Kidney (tissue), 14 donors: Measurements from ENCODE around the gene DHX16. TPM values are rescaled to one million over a fixed set of nuclear protein-coding genes. Genes with fewer than 3 reads are reported as not detected.
A peak's percentile ranks its signal among the peaks of the same experiment; 100 is the strongest.

Source experiments
- DNase-seq, 5 donors: peaks; one replicate each; pipeline ENCODE4 v3.0.0-alpha.2; 2013 to 2020
- FAIRE-seq: peaks from 2 replicates; lab custom pipeline; 2012; peaks lifted over from hg19 to GRCh38; lab: Jason Lieb, UNC
- H3K27ac ChIP-seq, 2 donors: one replicate each; pipeline ENCODE4 v1.7.0; 2013; ENCODE audit warnings: low read depth in 2 of 2, low read length in 2 of 2, inconsistent platforms in 1 of 2
- H3K27me3 ChIP-seq: one replicate; pipeline ENCODE4 v1.7.1; 2013; ENCODE audit warnings: low read length, inconsistent platforms; ENCODE audit not compliant: control insufficient read depth, insufficient read depth
- H3K36me3 ChIP-seq, 3 donors: one replicate each; pipeline versions ENCODE4 v1.7.0 to v1.7.1; 2013; ENCODE audit warnings: low read length in 3 of 3, control low read depth in 1 of 3, inconsistent platforms in 1 of 3; ENCODE audit not compliant: insufficient read depth in 3 of 3, control insufficient read depth in 2 of 3
- H3K4me1 ChIP-seq, 3 donors: one replicate each; pipeline versions ENCODE4 v1.7.0 to v1.7.1; 2013; ENCODE audit warnings: low read length in 3 of 3, inconsistent platforms in 1 of 3, low read depth in 1 of 3; ENCODE audit not compliant: control insufficient read depth in 2 of 3, insufficient read depth in 2 of 3
- H3K4me3 ChIP-seq, 3 donors: one replicate each; pipeline versions ENCODE4 v1.7.0 to v1.8.1; 2013; ENCODE audit warnings: low read length in 3 of 3, control low read depth in 1 of 3, inconsistent platforms in 1 of 3
- H3K9ac ChIP-seq, 3 donors: one replicate each; pipeline versions ENCODE4 v1.7.0 to v1.7.1; 2013; ENCODE audit warnings: low read length in 3 of 3, control low read depth in 1 of 3, inconsistent platforms in 1 of 3
- H3K9me3 ChIP-seq, 3 donors: one replicate each; pipeline versions ENCODE4 v1.7.0 to v1.7.1; 2013; ENCODE audit warnings: low read length in 3 of 3, control low read depth in 1 of 3, inconsistent platforms in 1 of 3; ENCODE audit not compliant: control insufficient read depth in 2 of 3, insufficient read depth in 1 of 3
- intact Hi-C: fragments of 100-400 bp; cut with DNase I; formaldehyde crosslinking; loops from one replicate; pipeline ENCODE4 v1.11.1; 2022
- polyA plus RNA-seq: library from polyadenylated mRNA; stranded (reverse); fragments of 350-450 nt; fragmentation: Illumina TruSeq; extraction: RNeasy Lipid Tissue Mini Kit (QIAGEN cat#74804); gene quantifications from one replicate; pipeline ENCODE4 v1.2.3, GENCODE V29; 2014; ENCODE audit warnings: low read depth, low replicate concordance; ENCODE audit not compliant: insufficient read depth
- total RNA-seq: library from RNA; stranded (reverse); fragmentation: NEBNext Ultra II Directional; extraction: Animal tissue kit (Norgen Biotek cat#: 25700); gene quantifications from one replicate; pipeline ENCODE4 v1.2.1, GENCODE V29; 2021
- TF ChIP-seq, protein P1 (sequence below): IDR thresholded peaks from 3 replicates; pipeline ENCODE4 v1.5.1; 2012; ENCODE audit warnings: mild to moderate bottlenecking, moderate library complexity, borderline replicate concordance; ENCODE audit not compliant: insufficient read depth; ENCODE audit errors: extremely low read depth
- donor health status: control.
- donor health status: control.
- donor health status: control.
- donor health status: control.
- donor health status: control.
- donor health status: DM: yes; HTN: yes; CAD: no.
- donor health status: Normal renal cell carcinoma (clear cell type).

The DHX16 gene
- total and polyA plus RNA-seq, 2 donors from 2014 or later: 26.7 to 30.5 TPM

DNA sequence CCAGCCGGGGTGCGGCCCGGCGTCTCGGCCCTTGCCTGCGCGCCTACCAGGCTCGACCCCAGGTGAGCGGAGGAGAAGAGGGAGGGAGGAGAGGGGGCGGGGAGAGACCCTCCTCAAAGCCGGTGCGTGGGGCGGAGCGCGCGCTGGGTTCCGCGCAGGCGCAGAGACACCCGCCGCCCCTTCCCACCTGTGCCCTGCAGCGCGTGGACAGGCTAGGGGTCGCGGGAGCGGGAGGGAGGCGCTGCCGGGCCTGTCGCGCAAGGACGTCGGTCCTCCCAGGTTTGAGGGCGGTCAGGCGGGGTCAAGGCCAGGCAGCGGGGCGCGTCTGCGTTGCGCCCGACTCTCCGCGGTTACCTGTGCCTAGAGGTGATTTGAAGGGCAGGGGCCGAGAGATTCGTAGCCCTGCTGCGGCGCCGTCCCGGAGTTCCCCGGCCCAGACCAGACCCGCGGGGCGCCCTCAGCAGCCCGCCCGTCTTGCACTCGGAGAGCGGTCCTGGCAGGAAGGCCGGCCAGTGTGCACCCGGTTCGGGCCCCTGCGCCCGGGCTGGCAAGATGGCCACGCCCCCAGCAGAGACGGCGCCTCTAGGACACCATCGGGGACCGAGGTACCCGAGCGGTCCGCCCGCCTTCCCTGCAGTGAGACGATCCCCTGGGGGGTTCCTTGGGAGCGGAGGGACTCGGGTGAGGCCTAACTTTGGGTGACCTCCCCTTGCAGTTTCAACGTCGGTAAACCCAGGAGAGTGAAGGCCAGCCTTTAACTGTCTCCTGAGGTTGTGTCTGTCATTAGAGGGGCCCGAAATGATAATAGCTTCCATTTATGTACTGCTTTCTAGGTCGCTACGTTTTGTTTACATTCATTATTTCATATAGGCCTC is 25.3 kb downstream of the DHX16 start:
- H3K27ac ChIP-seq: peak overlapping the region; percentile 92 to 94
- H3K4me1 ChIP-seq: peaks cover 0 to 12% (median 0%) of the 10 kb centered on the region in 3 donors
- H3K9me3 ChIP-seq: no peaks in the 10 kb centered on the region
- peaks cover 3 to 24% (median 5%) of the 10 kb centered on the region in 3 donors for H3K36me3 ChIP-seq
- H3K27me3 ChIP-seq: no peaks in the 10 kb centered on the region
- peak overlapping the region; percentile 58 to 85 (median 68) for H3K9ac ChIP-seq
- DNase-seq (peak; percentile 75 to 92 (median 91)), FAIRE-seq (no peak)
- TF ChIP-seq, protein P1, sequence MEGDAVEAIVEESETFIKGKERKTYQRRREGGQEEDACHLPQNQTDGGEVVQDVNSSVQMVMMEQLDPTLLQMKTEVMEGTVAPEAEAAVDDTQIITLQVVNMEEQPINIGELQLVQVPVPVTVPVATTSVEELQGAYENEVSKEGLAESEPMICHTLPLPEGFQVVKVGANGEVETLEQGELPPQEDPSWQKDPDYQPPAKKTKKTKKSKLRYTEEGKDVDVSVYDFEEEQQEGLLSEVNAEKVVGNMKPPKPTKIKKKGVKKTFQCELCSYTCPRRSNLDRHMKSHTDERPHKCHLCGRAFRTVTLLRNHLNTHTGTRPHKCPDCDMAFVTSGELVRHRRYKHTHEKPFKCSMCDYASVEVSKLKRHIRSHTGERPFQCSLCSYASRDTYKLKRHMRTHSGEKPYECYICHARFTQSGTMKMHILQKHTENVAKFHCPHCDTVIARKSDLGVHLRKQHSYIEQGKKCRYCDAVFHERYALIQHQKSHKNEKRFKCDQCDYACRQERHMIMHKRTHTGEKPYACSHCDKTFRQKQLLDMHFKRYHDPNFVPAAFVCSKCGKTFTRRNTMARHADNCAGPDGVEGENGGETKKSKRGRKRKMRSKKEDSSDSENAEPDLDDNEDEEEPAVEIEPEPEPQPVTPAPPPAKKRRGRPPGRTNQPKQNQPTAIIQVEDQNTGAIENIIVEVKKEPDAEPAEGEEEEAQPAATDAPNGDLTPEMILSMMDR: no peak
- H3K4me3 ChIP-seq: peak overlapping the region; percentile 78 to 96 (median 87)
- intact Hi-C loops: no loop called here

DNA sequence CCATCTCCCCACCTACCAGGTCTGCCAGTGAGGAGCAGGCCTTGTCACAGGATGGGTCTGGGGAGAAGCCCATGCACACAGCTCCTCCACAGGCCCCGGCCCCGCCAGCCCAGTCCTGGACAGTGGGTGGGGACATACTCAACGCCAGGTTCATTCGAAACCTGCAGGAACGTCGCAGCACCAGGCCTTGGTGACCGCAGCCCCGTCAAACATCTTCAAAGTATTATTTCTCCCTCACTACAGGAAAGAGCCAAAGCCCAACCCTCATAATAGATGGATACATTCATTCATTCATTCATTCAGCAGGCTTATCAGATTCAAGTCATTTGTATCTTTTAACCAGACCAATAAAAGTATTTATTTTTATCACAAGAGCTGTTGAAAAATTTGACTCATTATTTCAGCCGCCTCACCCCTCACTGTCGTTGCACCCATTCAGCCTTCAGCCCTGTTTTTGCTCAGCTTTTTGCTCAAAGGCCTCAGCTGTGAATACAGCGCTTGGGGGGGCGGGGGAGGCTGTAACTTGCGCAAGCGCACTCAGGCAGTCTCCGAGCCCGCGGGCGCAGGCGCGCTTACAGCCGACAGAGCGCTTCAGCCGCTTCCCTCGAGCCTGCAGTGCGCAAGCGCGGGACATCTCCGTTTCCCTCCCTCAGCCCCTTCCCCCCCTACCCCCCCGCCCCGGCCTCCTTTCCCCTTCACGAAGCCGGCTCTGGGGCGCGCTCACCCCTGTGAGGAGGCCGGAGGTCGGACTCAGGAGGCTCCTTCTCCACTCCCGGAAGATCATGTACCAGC is 26.2 kb downstream of the DHX16 start, which contains the start of gene C6orf136:
Gene C6orf136, plus strand, starts transcription at position 684 of the 792 bp plus-strand sequence. Its CDS starts 99 bp downstream, at position 783.
- TF ChIP-seq, protein P1: no peak
- Histone ChIP-seq H3K27ac (peak within 1 kb of the TSS; percentile 92 to 94), H3K9ac (peak within 1 kb of the TSS; percentile 58 to 85 (median 68)), H3K4me3 (peak within 1 kb of the TSS; percentile 78 to 96 (median 87)), H3K4me1 (peaks cover 0 to 12% (median 0%) of the 10 kb centered on the region in 3 donors), H3K9me3 (no peaks in the 10 kb centered on the region), H3K36me3 (peaks cover 3 to 15% (median 3%) of the 10 kb centered on the region in 3 donors), H3K27me3 (no peaks in the 10 kb centered on the region)
- DNase-seq (peak; percentile 94 to 97 (median 96)), FAIRE-seq (no peak)
- intact Hi-C loops: no loop called here

DNA sequence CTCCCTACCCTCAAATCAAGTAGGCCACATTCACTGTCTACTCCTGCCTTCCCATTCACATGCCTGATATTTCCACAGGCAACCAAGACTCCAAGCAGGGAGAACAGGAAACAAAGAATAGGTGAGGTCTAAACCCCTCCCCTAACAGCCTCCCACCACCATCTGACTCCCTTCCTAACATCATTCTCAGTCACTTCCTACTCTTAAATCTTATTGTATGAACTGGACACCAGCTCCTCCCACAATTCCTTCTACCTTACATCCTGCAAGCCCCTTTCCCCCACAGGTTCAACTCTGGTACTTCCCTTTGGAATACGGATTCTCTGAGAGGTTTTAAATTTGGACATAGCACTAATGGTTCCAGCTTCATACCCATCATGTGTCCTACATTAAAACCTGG is 26.8 kb downstream of the DHX16 start:
- Histone ChIP-seq H3K9me3 (no peaks in the 10 kb centered on the region), H3K9ac (peak overlapping the region in 2 of 3 donors; percentile 48 to 65), H3K27ac (no peak overlapping the region), H3K27me3 (no peaks in the 10 kb centered on the region), H3K4me1 (peaks cover 0 to 12% (median 0%) of the 10 kb centered on the region in 3 donors), H3K4me3 (peak overlapping the region in 1 of 3 donors; percentile 87), H3K36me3 (peaks cover 3 to 10% (median 3%) of the 10 kb centered on the region in 3 donors)
- FAIRE-seq (no peak), DNase-seq (peak in 1 of 5 donors; percentile 22)
- intact Hi-C loops: no loop called here
- TF ChIP-seq, protein P1: no peak
